ENCODE measurements around the gene DLGAP1. TPM values are rescaled to one million over a fixed set of nuclear protein-coding genes. Genes with fewer than 3 reads are reported as not detected.

The DLGAP1 gene
- total and polyA plus RNA-seq, 5 donors from 2014 or later, result 0.11 to 5.4 (median 0.68) TPM

DNA sequence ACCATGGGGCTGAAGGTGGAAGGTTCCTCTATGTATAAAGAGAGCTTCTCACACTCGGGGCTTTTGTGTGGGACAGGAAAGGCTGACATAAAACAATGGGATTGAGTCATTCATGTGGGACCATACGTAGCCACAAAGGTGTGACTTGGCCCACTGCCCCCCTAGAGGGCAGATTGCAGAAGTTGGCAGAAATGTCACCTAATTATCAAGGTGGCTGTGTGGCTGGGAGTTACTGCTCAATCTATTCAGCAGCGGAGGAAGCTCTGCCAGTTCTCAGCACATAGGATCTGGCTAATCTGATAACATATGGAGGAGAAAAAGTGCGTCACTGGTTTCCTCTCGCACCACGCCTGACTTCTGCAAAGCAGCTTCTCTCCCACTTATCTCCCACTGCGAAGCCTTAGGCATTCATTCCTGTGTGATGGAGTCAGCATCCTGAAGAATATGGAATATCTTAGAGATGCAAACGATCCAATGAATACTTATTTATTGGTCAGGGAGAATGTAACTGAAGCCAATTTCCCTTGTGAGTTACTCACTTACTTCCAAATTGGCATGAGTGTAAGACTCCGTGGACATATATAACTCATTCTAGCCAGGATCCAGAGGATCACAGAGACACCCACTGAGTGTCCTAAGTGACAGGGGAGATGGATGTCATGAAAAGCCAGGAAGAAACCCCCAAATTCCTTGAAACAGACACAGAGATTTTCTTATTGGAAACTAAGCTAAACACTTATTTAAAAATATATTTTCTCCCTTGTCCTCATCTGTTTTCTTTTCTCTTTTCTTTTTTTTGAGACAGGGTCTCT, 660.4 kb downstream of the DLGAP1 start:
- DNase-seq (no peak), ATAC-seq (ENCODE audit: low read depth in 2 of 2) (no peak)
- H3K36me3 Mint-ChIP-seq, result no peaks in the 10 kb centered on the region
- Histone ChIP-seq H3K4me3 (ENCODE audit: low read depth, low read length) (no peak overlapping the region), H3K4me1 (ENCODE audit: control insufficient read depth, insufficient read depth, low read length, poor library complexity, severe bottlenecking) (no peaks in the 10 kb centered on the region), H3K27ac (ENCODE audit: insufficient read depth, low read length, poor library complexity, severe bottlenecking) (no peak overlapping the region), H3K27me3 (ENCODE audit: control insufficient read depth, insufficient read depth, low read length) (no peaks in the 10 kb centered on the region), H3K36me3 (ENCODE audit: control insufficient read depth, insufficient read depth, low read length) (no peaks in the 10 kb centered on the region), H3K9me3 (ENCODE audit: control insufficient read depth in 2 of 2, low read length in 2 of 2) (no peaks in the 10 kb centered on the region)
- no peaks in the 10 kb centered on the region for H3K4me1 Mint-ChIP-seq
- no peak overlapping the region for H3K4me3 Mint-ChIP-seq
- peaks cover 5% of the 10 kb centered on the region for H3K27me3 Mint-ChIP-seq
- peaks cover 0 to 1% (median 0%) of the 10 kb centered on the region in 7 donors for H3K9me3 Mint-ChIP-seq
- no peak overlapping the region for H3K27ac Mint-ChIP-seq

DNA sequence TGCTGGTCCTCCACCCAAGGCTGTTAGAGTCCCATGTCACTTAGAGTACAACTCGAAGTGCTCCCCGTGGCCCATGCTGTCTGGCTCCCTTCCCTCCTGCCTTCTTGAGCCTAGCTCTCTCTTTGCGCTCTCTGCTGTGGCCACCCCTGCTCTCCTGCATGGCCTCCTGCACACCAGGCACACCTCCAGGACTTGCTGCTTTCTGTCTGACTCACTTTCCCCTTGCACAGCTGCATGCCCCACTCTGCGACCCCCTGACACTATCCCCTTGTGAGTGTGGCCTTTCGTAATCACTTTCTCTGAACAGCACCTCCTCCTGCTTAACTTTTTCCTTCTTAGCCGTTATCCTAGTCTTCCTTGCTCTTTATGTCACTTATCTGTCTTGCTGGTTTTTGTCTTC, 661.6 kb downstream of the DLGAP1 start:
- DNase-seq, result no peak
- no peaks in the 10 kb centered on the region for H3K36me3 ChIP-seq (ENCODE audit: control insufficient read depth, insufficient read depth, low read length)
- Mint-ChIP-seq H3K4me3 (no peak overlapping the region), H3K27me3 (peaks cover 5% of the 10 kb centered on the region), H3K36me3 (no peaks in the 10 kb centered on the region), H3K4me1 (no peaks in the 10 kb centered on the region), H3K27ac (no peak overlapping the region), H3K9me3 (peaks cover 0 to 1% (median 0%) of the 10 kb centered on the region in 7 donors)
- H3K4me3 ChIP-seq (ENCODE audit: low read depth, low read length), result no peak overlapping the region
- no peak for ATAC-seq (ENCODE audit: low read depth in 2 of 2)
- no peaks in the 10 kb centered on the region for H3K4me1 ChIP-seq (ENCODE audit: control insufficient read depth, insufficient read depth, low read length, poor library complexity, severe bottlenecking)
- no peaks in the 10 kb centered on the region for H3K27me3 ChIP-seq (ENCODE audit: control insufficient read depth, insufficient read depth, low read length)
- no peak overlapping the region for H3K27ac ChIP-seq (ENCODE audit: insufficient read depth, low read length, poor library complexity, severe bottlenecking)
- H3K9me3 ChIP-seq (ENCODE audit: control insufficient read depth in 2 of 2, low read length in 2 of 2), result no peaks in the 10 kb centered on the region

DNA sequence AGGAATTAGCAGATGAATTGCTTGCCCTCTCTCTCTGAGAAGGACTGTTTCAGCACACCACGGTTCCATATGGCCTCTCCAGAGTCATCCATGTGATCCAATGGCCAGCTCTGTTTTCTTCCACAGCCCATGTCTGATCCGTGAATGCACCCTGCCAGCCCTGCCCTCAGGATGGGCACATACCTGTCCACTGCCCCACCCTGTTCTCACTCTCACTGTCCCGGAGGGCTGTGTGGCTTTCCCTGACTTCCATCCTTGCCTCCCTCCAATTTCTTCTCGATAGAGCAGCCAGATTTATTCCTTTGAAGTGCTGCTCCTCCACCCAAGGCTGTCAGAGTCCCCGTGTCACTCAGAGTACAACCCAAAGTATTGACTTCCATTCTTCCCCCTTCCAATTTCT, 662.0 kb downstream of the DLGAP1 start:
- H3K4me1 Mint-ChIP-seq, result no peaks in the 10 kb centered on the region
- H3K27ac Mint-ChIP-seq, result no peak overlapping the region
- no peak for DNase-seq
- H3K27me3 Mint-ChIP-seq, result peaks cover 5% of the 10 kb centered on the region
- H3K36me3 Mint-ChIP-seq, result no peaks in the 10 kb centered on the region
- H3K9me3 ChIP-seq (ENCODE audit: control insufficient read depth in 2 of 2, low read length in 2 of 2), result no peaks in the 10 kb centered on the region
- H3K27ac ChIP-seq (ENCODE audit: insufficient read depth, low read length, poor library complexity, severe bottlenecking), result no peak overlapping the region
- no peak overlapping the region for H3K4me3 ChIP-seq (ENCODE audit: low read depth, low read length)
- H3K9me3 Mint-ChIP-seq, result peaks cover 0 to 1% (median 0%) of the 10 kb centered on the region in 7 donors
- no peaks in the 10 kb centered on the region for H3K27me3 ChIP-seq (ENCODE audit: control insufficient read depth, insufficient read depth, low read length)
- H3K4me1 ChIP-seq (ENCODE audit: control insufficient read depth, insufficient read depth, low read length, poor library complexity, severe bottlenecking), result no peaks in the 10 kb centered on the region
- no peak overlapping the region for H3K4me3 Mint-ChIP-seq
- no peak for ATAC-seq (ENCODE audit: low read depth in 2 of 2)
- no peaks in the 10 kb centered on the region for H3K36me3 ChIP-seq (ENCODE audit: control insufficient read depth, insufficient read depth, low read length)

DNA sequence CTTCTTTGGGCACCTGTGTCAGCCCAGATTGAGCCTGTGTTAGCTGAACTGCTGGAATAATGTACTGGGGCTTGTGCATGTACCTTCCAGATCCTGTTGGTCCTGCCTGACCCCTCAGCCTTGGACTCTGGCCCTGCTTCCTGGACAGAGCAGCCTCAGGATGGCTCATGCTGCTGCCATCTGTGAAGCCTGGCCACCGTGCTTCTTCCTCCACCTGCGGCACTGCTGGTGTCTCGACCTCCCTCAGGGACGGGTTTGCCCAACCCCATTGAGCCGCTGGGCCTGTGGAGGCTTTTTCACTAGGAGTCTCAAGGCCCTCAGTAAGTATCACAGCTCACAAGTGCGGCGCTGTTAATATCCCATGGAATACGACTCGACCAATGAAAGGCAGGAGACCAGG, 662.4 kb downstream of the DLGAP1 start:
- H3K36me3 ChIP-seq (ENCODE audit: control insufficient read depth, insufficient read depth, low read length), result no peaks in the 10 kb centered on the region
- no peaks in the 10 kb centered on the region for H3K4me1 ChIP-seq (ENCODE audit: control insufficient read depth, insufficient read depth, low read length, poor library complexity, severe bottlenecking)
- no peak overlapping the region for H3K4me3 ChIP-seq (ENCODE audit: low read depth, low read length)
- DNase-seq (no peak), ATAC-seq (ENCODE audit: low read depth in 2 of 2) (no peak)
- H3K27ac Mint-ChIP-seq, result no peak overlapping the region
- peaks cover 5% of the 10 kb centered on the region for H3K27me3 Mint-ChIP-seq
- no peaks in the 10 kb centered on the region for H3K9me3 ChIP-seq (ENCODE audit: control insufficient read depth in 2 of 2, low read length in 2 of 2)
- H3K27me3 ChIP-seq (ENCODE audit: control insufficient read depth, insufficient read depth, low read length), result no peaks in the 10 kb centered on the region
- H3K4me3 Mint-ChIP-seq, result no peak overlapping the region
- H3K4me1 Mint-ChIP-seq, result no peaks in the 10 kb centered on the region
- no peaks in the 10 kb centered on the region for H3K36me3 Mint-ChIP-seq
- H3K9me3 Mint-ChIP-seq, result peaks cover 0 to 1% (median 0%) of the 10 kb centered on the region in 7 donors
- no peak overlapping the region for H3K27ac ChIP-seq (ENCODE audit: insufficient read depth, low read length, poor library complexity, severe bottlenecking)

DNA sequence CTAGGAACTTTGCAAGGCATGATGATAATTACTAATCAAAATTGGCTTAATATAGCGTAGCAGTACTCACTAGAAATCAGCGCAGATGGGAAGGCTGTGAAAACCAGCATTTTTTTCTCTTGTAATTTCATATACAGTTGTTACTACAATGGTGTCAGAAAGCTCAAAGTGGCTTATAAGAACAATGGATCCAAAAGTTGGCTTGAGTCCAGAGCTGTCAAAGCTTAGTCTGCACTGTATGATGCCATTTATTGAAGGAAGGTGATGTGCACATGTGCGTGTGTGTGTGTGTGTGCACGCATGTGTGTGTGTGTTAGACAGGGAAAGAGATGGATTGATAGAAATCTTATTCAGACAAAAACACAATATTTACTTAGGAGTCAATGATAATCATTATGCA, 663.9 kb downstream of the DLGAP1 start:
- Mint-ChIP-seq H3K36me3 (no peaks in the 10 kb centered on the region), H3K27ac (no peak overlapping the region), H3K27me3 (peaks cover 10% of the 10 kb centered on the region), H3K4me3 (no peak overlapping the region), H3K4me1 (no peaks in the 10 kb centered on the region), H3K9me3 (peaks cover 0 to 4% (median 0%) of the 10 kb centered on the region in 7 donors)
- Histone ChIP-seq H3K27ac (ENCODE audit: insufficient read depth, low read length, poor library complexity, severe bottlenecking) (no peak overlapping the region), H3K4me3 (ENCODE audit: low read depth, low read length) (no peak overlapping the region), H3K4me1 (ENCODE audit: control insufficient read depth, insufficient read depth, low read length, poor library complexity, severe bottlenecking) (no peaks in the 10 kb centered on the region), H3K27me3 (ENCODE audit: control insufficient read depth, insufficient read depth, low read length) (no peaks in the 10 kb centered on the region), H3K36me3 (ENCODE audit: control insufficient read depth, insufficient read depth, low read length) (no peaks in the 10 kb centered on the region), H3K9me3 (ENCODE audit: control insufficient read depth in 2 of 2, low read length in 2 of 2) (no peaks in the 10 kb centered on the region)
- ATAC-seq (ENCODE audit: low read depth in 2 of 2) (no peak), DNase-seq (no peak)

DNA sequence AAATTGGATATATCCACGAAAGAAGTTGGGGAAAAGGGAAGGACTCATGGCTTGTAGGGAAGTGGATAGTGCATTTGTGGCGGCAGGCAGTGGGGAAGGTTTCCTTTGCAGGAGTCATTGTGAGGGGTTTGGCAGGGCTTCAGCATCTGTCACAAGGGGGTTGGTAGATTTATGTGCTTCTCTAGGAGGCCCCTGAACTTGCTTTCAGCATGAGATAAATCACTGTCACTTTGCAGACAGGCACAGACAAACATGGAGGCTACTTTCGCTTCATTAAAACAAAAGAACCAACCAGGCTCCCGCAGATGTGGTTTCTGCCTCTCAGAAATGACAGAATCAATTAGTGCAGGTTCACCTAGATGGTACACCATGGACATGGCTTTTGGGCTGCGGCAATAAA, 664.4 kb downstream of the DLGAP1 start:
- Mint-ChIP-seq H3K27ac (no peak overlapping the region), H3K27me3 (peaks cover 5% of the 10 kb centered on the region), H3K4me3 (no peak overlapping the region), H3K4me1 (no peaks in the 10 kb centered on the region), H3K9me3 (peaks cover 0 to 6% (median 0%) of the 10 kb centered on the region in 7 donors), H3K36me3 (no peaks in the 10 kb centered on the region)
- no peaks in the 10 kb centered on the region for H3K36me3 ChIP-seq (ENCODE audit: control insufficient read depth, insufficient read depth, low read length)
- H3K9me3 ChIP-seq (ENCODE audit: control insufficient read depth in 2 of 2, low read length in 2 of 2), result no peaks in the 10 kb centered on the region
- no peak for ATAC-seq (ENCODE audit: low read depth in 2 of 2)
- H3K4me3 ChIP-seq (ENCODE audit: low read depth, low read length), result no peak overlapping the region
- no peak overlapping the region for H3K27ac ChIP-seq (ENCODE audit: insufficient read depth, low read length, poor library complexity, severe bottlenecking)
- H3K27me3 ChIP-seq (ENCODE audit: control insufficient read depth, insufficient read depth, low read length), result no peaks in the 10 kb centered on the region
- no peak for DNase-seq
- H3K4me1 ChIP-seq (ENCODE audit: control insufficient read depth, insufficient read depth, low read length, poor library complexity, severe bottlenecking), result no peaks in the 10 kb centered on the region

DNA sequence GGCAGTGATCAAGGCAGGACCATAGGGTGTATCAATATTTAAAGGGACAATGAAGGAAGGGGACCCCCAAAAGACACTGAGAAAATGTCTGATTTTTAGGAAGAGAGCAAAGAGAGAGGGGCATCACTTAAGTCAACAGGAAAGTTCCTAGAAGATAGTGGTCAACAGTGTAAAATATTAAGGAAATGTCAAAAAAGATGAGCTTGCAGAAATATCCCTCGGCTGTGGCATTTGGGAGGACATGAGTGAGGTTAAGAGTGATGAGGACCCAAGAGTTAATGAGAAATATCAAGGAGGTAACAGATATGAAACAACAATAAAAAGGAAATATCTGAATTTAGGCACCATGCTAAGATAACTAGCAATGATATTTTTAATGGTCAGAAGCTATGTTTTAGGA, 665.6 kb downstream of the DLGAP1 start:
- Histone ChIP-seq H3K36me3 (ENCODE audit: control insufficient read depth, insufficient read depth, low read length) (no peaks in the 10 kb centered on the region), H3K27ac (ENCODE audit: insufficient read depth, low read length, poor library complexity, severe bottlenecking) (no peak overlapping the region), H3K4me3 (ENCODE audit: low read depth, low read length) (no peak overlapping the region), H3K4me1 (ENCODE audit: control insufficient read depth, insufficient read depth, low read length, poor library complexity, severe bottlenecking) (no peaks in the 10 kb centered on the region), H3K27me3 (ENCODE audit: control insufficient read depth, insufficient read depth, low read length) (no peaks in the 10 kb centered on the region), H3K9me3 (ENCODE audit: control insufficient read depth in 2 of 2, low read length in 2 of 2) (no peaks in the 10 kb centered on the region)
- no peaks in the 10 kb centered on the region for H3K4me1 Mint-ChIP-seq
- no peak overlapping the region for H3K4me3 Mint-ChIP-seq
- H3K36me3 Mint-ChIP-seq, result peaks cover 4% of the 10 kb centered on the region
- ATAC-seq (ENCODE audit: low read depth in 2 of 2), result no peak
- no peak for DNase-seq
- H3K27ac Mint-ChIP-seq, result no peak overlapping the region
- peaks cover 0 to 6% (median 0%) of the 10 kb centered on the region in 7 donors for H3K9me3 Mint-ChIP-seq
- H3K27me3 Mint-ChIP-seq, result peaks cover 10% of the 10 kb centered on the region

DNA sequence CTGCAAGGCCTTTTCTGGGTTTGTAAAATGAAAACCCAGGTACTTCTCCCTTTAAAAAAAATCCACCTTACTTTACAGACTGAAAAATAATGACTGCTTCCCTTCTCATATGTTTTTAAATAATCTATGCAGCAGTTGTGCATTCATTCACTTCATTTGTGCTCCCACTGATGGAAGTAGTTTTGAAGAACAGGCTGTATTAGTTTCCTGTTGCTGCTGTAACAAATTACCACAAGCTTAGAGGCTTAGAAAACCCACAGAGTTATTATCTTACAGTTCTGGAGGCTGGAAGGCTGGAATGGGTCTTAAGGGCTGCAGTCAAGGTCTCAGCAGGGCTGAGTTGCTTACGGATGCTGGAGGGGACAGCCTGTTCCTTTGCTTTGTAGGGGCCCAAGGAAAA, 670.2 kb downstream of the DLGAP1 start:
- Histone ChIP-seq H3K27me3 (ENCODE audit: control insufficient read depth, insufficient read depth, low read length) (no peaks in the 10 kb centered on the region), H3K4me1 (ENCODE audit: control insufficient read depth, insufficient read depth, low read length, poor library complexity, severe bottlenecking) (no peaks in the 10 kb centered on the region), H3K36me3 (ENCODE audit: control insufficient read depth, insufficient read depth, low read length) (no peaks in the 10 kb centered on the region), H3K27ac (ENCODE audit: insufficient read depth, low read length, poor library complexity, severe bottlenecking) (no peak overlapping the region), H3K4me3 (ENCODE audit: low read depth, low read length) (no peak overlapping the region), H3K9me3 (ENCODE audit: control insufficient read depth in 2 of 2, low read length in 2 of 2) (no peaks in the 10 kb centered on the region)
- peaks cover 4% of the 10 kb centered on the region for H3K36me3 Mint-ChIP-seq
- no peak overlapping the region for H3K27ac Mint-ChIP-seq
- H3K4me1 Mint-ChIP-seq, result no peaks in the 10 kb centered on the region
- peaks cover 0 to 6% (median 0%) of the 10 kb centered on the region in 7 donors for H3K9me3 Mint-ChIP-seq
- no peak for DNase-seq
- H3K27me3 Mint-ChIP-seq, result peaks cover 10% of the 10 kb centered on the region
- no peak for ATAC-seq (ENCODE audit: low read depth in 2 of 2)
- no peak overlapping the region for H3K4me3 Mint-ChIP-seq

Data from CD4-positive, CD25-positive, alpha-beta regulatory T cell (primary cell).